ENCODE results near the gene ADAT2.

ADAT2 gene

GRCh38 chr6:143419526-143419925 is 31.0 kb downstream of the ADAT2 start:
- no peaks in the 10 kb centered on the region for H3K9me3 ChIP-seq (ENCODE audit: control insufficient read depth, insufficient read depth, low read length)
- H3K4me1 ChIP-seq (ENCODE audit: insufficient read depth, low read length), result no peaks in the 10 kb centered on the region
- no peak overlapping the region for H3K9ac ChIP-seq (ENCODE audit: low read depth, low read length)
- no peaks in the 10 kb centered on the region for H3K36me3 ChIP-seq (ENCODE audit: insufficient read depth, low read length)

GRCh38 chr6:143414769-143415168 is 35.7 kb downstream of the ADAT2 start:
- Histone ChIP-seq H3K36me3 (ENCODE audit: insufficient read depth, low read length) (no peaks in the 10 kb centered on the region), H3K9ac (ENCODE audit: low read depth, low read length) (no peak overlapping the region), H3K4me1 (ENCODE audit: insufficient read depth, low read length) (0 out of 2 replicates have a peak, but pooled peaks cover 5% of the 10 kb centered on the region), H3K9me3 (ENCODE audit: control insufficient read depth, insufficient read depth, low read length) (no peaks in the 10 kb centered on the region)

- Histone ChIP-seq H3K36me3 (ENCODE audit: insufficient read depth, low read length) (no peaks in the 10 kb centered on the region), H3K4me1 (ENCODE audit: insufficient read depth, low read length) (0 out of 2 replicates have a peak, but pooled peaks cover 5% of the 10 kb centered on the region), H3K9ac (ENCODE audit: low read depth, low read length) (no peak overlapping the region), H3K9me3 (ENCODE audit: control insufficient read depth, insufficient read depth, low read length) (no peaks in the 10 kb centered on the region)
Observed at GRCh38 chr6:143410859-143411270, 39.6 kb downstream of the ADAT2 start.

GRCh38 chr6:143408787-143409162 is 41.7 kb downstream of the ADAT2 start:
- H3K9me3 ChIP-seq (ENCODE audit: control insufficient read depth, insufficient read depth, low read length), result no peaks in the 10 kb centered on the region
- peaks cover 5% of the 10 kb centered on the region; the same call in 1 of the 2 replicates for H3K4me1 ChIP-seq (ENCODE audit: insufficient read depth, low read length)
- H3K9ac ChIP-seq (ENCODE audit: low read depth, low read length), result no peak overlapping the region
- no peaks in the 10 kb centered on the region for H3K36me3 ChIP-seq (ENCODE audit: insufficient read depth, low read length)

DNA sequence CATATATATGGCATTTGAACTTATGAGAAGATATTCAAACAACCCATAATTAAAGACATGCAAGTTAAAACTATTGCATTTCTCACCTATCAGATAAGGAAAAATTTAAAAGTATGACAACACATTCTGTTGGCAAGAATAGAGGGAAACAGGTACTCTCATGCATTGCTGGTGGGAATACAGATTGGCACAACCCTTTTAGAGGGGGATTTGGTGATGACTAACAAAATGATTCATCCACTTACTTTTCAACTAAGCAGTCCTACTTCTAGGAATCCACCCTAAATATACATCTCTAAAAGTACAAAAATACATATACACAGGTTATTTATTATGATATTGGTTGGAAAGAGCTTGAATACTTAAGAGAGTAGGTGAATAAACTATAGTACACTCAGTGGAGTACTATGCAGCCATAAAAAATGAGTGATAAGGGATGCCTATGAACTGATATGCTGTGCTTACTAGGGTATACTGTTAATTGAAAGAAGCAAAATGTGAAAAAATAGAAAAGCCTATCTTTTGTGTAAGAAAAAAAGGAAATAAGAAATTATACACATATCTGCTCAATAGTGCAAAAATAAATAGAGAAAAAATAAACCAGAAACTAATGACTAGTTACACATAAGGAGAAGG is 42.2 kb downstream of the ADAT2 start:
- Histone ChIP-seq H3K4me1 (ENCODE audit: insufficient read depth, low read length) (peaks cover 5% of the 10 kb centered on the region; the same call in 1 of the 2 replicates), H3K9me3 (ENCODE audit: control insufficient read depth, insufficient read depth, low read length) (no peaks in the 10 kb centered on the region), H3K36me3 (ENCODE audit: insufficient read depth, low read length) (no peaks in the 10 kb centered on the region), H3K9ac (ENCODE audit: low read depth, low read length) (no peak overlapping the region)

DNA sequence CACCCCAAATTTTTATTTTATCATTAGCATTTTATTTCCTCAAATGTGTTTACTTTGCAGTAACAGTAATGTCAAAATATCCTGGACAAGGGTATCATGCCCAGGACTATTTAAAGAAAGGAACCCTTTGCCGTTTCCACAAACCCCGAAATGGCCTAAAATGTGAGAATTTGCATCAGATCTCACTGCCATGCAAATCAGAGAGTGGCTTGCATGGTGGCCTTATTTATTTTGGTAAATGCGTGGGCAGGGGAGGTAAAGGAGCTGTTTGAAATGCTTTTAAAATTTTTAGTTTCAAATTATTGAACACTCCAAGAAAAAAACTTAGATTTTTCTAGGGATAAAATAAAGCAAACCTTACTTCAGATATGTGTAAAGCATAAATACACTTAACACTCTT is 43.8 kb downstream of the ADAT2 start:
- Histone ChIP-seq H3K9ac (ENCODE audit: low read depth, low read length) (no peak overlapping the region), H3K9me3 (ENCODE audit: control insufficient read depth, insufficient read depth, low read length) (no peaks in the 10 kb centered on the region), H3K36me3 (ENCODE audit: insufficient read depth, low read length) (no peaks in the 10 kb centered on the region), H3K4me1 (ENCODE audit: insufficient read depth, low read length) (peaks cover 13% of the 10 kb centered on the region)

DNA sequence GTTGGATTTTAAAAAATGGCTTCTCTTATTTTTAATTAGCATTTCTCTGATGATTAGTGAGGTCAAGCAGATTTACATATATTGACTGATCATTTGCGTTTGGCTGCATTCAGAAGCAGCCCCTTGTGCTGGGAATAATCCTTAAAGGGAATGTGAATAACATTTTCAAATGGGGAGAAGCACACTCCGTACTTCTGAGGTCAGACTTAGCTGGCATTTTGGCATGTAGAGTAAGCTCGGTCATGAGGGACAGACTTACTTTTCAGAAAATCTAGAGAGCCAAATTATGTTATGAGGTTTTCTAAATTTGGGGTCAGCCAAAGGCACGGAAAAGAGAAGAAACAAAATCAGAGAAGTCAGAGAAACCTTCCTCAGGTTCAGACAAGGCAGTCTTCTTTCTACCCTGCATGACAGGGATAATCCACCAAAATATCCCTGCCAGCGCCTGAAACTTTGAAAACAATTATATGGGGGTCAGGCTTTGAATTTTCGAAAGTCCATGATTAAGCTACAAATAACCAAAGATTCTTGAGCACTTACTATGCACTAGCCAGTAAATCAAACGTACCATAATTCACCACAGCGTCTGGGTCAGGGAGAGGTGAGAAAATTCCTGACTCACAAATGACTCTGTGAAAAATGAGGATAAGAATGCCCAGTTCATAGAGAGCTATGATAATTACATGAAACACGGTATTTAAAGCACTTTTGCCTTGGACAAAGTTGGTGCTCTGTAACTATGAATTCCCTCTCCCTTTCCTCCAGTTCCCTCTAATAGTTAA is 44.9 kb downstream of the ADAT2 start:
- H3K36me3 ChIP-seq (ENCODE audit: insufficient read depth, low read length), result no peaks in the 10 kb centered on the region
- H3K9ac ChIP-seq (ENCODE audit: low read depth, low read length), result no peak overlapping the region
- H3K4me1 ChIP-seq (ENCODE audit: insufficient read depth, low read length), result peaks cover 13% of the 10 kb centered on the region
- H3K9me3 ChIP-seq (ENCODE audit: control insufficient read depth, insufficient read depth, low read length), result no peaks in the 10 kb centered on the region

- no peak overlapping the region for H3K9ac ChIP-seq (ENCODE audit: low read depth, low read length)
- no peaks in the 10 kb centered on the region for H3K9me3 ChIP-seq (ENCODE audit: control insufficient read depth, insufficient read depth, low read length)
- H3K36me3 ChIP-seq (ENCODE audit: insufficient read depth, low read length), result no peaks in the 10 kb centered on the region
- peaks cover 14% of the 10 kb centered on the region for H3K4me1 ChIP-seq (ENCODE audit: insufficient read depth, low read length)
Observed at GRCh38 chr6:143402721-143403336, 47.7 kb downstream of the ADAT2 start.

- Histone ChIP-seq H3K36me3 (ENCODE audit: insufficient read depth, low read length) (no peaks in the 10 kb centered on the region), H3K9ac (ENCODE audit: low read depth, low read length) (no peak overlapping the region), H3K4me1 (ENCODE audit: insufficient read depth, low read length) (peaks cover 18% of the 10 kb centered on the region), H3K9me3 (ENCODE audit: control insufficient read depth, insufficient read depth, low read length) (no peaks in the 10 kb centered on the region)
Observed at GRCh38 chr6:143401636-143402370, 48.7 kb downstream of the ADAT2 start.

- peaks cover 18% of the 10 kb centered on the region for H3K4me1 ChIP-seq (ENCODE audit: insufficient read depth, low read length)
- H3K36me3 ChIP-seq (ENCODE audit: insufficient read depth, low read length), result no peaks in the 10 kb centered on the region
Observed at GRCh38 chr6:143401068-143401446, 49.4 kb downstream of the ADAT2 start.

DNA sequence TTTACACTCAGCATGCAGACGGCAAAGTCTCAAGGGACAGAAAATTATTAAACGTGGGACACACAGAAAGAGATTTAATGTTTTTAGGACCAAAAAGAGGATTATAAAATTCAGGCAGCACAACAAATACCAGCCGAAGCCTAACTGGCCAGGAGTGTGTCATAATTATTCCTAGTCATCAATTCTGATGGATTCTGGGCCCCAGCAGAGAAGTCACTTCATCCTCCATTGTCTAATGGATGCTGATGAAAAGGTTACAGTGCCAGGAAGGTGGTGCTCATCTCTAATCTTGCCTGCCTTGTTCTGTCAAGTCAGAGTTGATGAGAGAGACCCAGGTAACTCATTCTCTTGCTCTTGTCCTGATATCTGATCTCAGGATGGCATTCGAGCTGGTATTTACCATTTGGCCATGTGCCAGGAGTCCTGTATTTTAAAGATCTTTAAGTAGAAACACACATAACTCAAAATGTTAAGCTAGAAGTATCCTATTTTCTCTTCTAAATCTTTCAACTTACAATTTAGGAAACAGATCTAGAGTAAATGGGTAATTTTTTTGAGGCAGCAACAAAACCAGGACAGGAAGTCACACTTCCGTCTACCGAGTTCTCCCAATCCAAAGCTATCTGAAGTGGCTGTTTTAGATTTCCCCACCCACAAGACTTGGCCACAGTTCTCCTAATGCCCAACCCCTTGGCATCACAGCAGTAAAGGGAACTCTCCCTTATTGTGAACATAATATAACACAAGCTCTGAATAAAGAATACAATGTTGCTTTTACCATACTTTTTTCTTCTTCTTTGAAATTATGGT is 50.0 kb downstream of the ADAT2 start:
- H3K9me3 ChIP-seq (ENCODE audit: control insufficient read depth, insufficient read depth, low read length), result no peaks in the 10 kb centered on the region
- no peaks in the 10 kb centered on the region for H3K36me3 ChIP-seq (ENCODE audit: insufficient read depth, low read length)
- no peak overlapping the region for H3K9ac ChIP-seq (ENCODE audit: low read depth, low read length)
- H3K4me1 ChIP-seq (ENCODE audit: insufficient read depth, low read length), result peaks cover 18% of the 10 kb centered on the region

More at GRCh38 chr6:143401068-143401446, 49.4 kb downstream of the ADAT2 start:
- Histone ChIP-seq H3K9ac (ENCODE audit: low read depth, low read length) (no peak overlapping the region), H3K9me3 (ENCODE audit: control insufficient read depth, insufficient read depth, low read length) (no peaks in the 10 kb centered on the region)

DNA sequence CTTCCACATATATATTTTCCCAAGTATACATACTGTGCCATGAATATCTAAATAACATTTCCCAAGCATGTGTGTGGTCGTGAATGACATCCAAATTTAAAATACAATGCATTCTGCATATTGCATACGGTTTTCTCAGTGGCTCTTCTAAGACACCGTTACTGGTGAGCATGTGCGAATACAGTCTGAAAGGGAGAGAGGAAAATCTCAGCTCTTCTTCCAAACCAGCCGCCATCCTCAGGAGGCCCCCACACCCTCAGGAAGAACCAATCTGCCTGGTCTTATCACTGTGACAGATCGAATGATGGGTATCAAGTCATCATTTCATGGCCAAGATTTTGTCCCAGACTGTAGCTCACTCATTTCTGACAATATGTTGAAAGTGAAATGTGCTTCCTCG is 50.7 kb downstream of the ADAT2 start:
- H3K9ac ChIP-seq (ENCODE audit: low read depth, low read length), result no peak overlapping the region
- H3K4me1 ChIP-seq (ENCODE audit: insufficient read depth, low read length), result peaks cover 18% of the 10 kb centered on the region
- no peaks in the 10 kb centered on the region for H3K9me3 ChIP-seq (ENCODE audit: control insufficient read depth, insufficient read depth, low read length)
- H3K36me3 ChIP-seq (ENCODE audit: insufficient read depth, low read length), result no peaks in the 10 kb centered on the region

DNA sequence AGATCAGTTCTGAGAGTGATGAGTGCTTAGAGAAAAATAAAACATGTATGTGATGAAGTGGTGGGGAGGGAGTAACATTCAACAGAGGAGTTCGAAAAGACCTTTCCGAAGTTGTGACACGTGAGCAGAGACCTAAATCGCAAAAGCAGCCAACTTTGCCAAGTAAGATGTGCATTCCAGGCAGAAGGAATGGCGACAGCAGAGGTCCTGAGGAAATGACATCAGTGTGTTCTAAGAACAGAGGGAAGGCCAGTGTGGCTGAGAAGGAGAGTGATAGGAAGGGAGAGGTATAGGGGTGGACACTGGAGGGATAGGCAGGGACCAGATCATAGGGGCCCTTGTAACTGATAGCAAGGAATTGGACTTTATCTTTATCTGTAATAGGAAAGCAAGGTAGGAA is 51.3 kb downstream of the ADAT2 start:
- Histone ChIP-seq H3K9me3 (ENCODE audit: control insufficient read depth, insufficient read depth, low read length) (no peaks in the 10 kb centered on the region), H3K4me1 (ENCODE audit: insufficient read depth, low read length) (peaks cover 18% of the 10 kb centered on the region), H3K9ac (ENCODE audit: low read depth, low read length) (no peak overlapping the region), H3K36me3 (ENCODE audit: insufficient read depth, low read length) (no peaks in the 10 kb centered on the region)
